Activated naive CD4-positive, alpha-beta T cell (primary cell): ENCODE data around the gene MMP28.
A peak's percentile ranks its signal among the peaks of the same experiment; 100 is the strongest.

Experiments used
- DNase-seq, 4 experiments: peaks; one replicate each; lab custom pipeline; 2025; lab: John Stamatoyannopoulos, UW

MMP28 gene, protein sequence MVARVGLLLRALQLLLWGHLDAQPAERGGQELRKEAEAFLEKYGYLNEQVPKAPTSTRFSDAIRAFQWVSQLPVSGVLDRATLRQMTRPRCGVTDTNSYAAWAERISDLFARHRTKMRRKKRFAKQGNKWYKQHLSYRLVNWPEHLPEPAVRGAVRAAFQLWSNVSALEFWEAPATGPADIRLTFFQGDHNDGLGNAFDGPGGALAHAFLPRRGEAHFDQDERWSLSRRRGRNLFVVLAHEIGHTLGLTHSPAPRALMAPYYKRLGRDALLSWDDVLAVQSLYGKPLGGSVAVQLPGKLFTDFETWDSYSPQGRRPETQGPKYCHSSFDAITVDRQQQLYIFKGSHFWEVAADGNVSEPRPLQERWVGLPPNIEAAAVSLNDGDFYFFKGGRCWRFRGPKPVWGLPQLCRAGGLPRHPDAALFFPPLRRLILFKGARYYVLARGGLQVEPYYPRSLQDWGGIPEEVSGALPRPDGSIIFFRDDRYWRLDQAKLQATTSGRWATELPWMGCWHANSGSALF

DNA sequence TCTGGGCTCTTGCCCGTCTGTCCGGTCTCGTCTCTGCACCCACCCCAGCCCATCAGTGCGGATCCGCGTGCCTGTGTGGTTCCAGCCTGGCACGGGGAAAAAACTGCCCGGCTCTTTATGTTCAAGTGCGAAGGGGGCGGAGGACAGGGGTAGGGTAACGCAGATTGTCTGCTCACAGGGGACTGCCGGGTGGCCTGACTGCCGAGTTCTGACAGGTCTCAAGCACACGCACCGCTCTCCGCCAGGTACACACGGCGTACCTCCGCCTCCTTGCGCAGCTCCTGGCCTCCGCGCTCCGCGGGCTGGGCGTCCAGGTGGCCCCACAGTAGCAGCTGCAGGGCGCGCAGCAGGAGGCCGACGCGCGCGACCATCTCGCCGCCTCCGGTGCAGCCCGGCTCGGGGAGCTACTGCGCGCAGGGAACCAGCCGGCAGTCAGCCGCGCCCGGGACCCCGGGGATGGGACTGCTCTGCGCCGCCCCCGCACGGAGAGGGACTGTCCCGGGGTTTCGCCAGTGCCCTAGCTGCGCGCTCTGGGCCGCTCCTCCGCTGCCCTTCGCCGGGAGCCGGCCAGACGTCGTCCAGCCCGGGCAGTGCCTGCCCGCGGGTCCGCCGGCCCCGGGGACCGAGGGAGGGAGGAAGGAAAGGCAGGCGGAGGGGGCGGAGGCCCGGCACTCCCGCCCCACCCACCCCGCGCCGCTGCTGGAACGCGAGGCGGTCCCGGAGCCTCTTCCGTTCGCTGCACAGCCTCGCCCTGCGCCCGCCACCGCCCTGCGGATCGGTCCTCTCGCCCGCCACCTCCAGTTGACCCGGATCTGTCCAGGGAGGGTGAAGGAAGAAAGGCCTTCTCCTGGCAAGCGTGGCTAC is at the start of gene MMP28:
Gene MMP28, minus strand, starts transcription at position 635 of the 864 bp plus-strand sequence. Its CDS starts 264 bp downstream, at position 371.
- DNase-seq = peak in 2 of 4 experiments; percentile 21 to 41

GRCh38 chr17:35844547-35844946 is 49.1 kb upstream of the MMP28 start:
- DNase-seq = no peak

DNA sequence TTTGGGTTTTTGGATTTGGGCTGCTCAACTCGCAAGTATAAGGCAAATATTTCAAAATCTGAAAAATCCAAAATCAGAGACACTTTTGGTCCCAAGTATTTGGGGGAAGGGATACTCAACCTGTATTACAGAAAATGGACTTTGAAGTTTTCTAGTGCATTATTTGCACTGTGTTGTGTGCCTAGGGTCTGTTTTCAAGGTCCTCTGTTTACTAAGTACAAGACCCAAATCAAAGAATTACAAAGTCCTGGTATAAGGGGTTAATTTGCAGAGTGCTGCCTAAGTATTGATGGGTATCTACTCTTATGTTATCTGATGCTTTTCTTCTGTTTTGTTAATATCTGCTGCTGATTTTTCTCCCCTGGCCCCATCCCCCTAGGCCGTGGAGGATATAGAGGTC is 48.3 kb upstream of the MMP28 start:
- no peak for DNase-seq

DNA sequence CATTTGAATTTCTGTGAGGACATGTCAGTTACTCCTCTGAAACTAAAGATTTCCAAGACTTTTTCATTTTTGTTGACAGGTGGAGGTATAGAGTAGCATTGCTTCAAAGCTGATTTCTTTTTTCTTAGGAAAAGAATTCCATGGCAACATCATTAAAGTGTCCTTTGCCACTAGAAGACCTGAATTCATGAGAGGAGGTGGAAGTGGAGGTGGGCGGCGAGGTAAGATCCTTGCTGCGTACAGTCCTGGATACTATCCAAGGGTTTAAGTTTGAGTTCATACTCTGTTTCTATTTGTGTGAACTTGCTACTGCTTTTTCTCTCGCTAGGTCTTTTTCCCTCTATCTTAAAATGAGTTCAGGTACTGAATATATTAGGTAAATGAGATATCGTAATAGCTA is 46.8 kb upstream of the MMP28 start:
- no peak for DNase-seq

GRCh38 chr17:35841505-35841904 is 46.1 kb upstream of the MMP28 start:
- no peak for DNase-seq

- DNase-seq = no peak
Measured at GRCh38 chr17:35841101-35841500, 45.7 kb upstream of the MMP28 start.

DNA sequence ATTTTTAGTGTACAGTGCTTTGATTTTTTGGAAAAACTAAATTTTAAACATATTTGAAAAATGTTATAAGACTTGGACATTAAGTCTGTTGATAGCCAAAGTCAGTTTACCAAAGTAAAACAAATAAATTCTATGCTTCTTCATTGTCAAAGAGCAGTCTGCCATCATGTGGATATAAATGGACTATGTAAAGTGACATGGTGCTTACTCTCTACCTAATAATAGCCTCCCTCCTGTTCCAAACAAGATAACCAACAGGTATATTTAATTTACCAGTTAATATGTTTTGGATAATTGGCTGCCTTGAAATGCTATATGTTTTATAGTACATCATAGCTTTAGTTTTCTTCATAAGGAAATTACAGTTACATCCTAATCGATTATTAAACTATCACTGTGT is 29.8 kb upstream of the MMP28 start:
- no peak for DNase-seq

- no peak for DNase-seq
Measured at GRCh38 chr17:35821308-35821707, 25.9 kb upstream of the MMP28 start.

GRCh38 chr17:35819455-35819854 is 24.0 kb upstream of the MMP28 start:
- DNase-seq = no peak

GRCh38 chr17:35817196-35817595 is 21.8 kb upstream of the MMP28 start:
- no peak for DNase-seq

DNA sequence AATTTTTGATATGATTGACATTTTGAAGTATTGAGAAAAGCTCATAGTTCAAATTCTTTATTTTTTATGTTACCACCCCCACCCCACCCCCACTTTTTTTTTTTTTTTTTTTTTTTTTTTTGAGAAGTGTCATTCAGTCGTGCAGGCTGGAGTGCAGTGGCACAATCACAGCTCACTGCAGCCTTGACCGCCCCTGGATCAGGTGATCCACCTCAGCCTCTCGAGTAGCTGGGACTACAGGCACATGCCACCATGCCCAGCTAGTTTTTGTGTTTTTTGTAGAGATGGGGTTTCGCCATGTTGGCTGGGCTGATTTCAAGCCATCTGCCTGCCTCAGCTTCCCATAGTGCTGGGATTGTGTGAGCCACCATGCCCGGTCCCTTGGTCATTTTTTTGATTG is 21.3 kb upstream of the MMP28 start:
- no peak for DNase-seq

DNA sequence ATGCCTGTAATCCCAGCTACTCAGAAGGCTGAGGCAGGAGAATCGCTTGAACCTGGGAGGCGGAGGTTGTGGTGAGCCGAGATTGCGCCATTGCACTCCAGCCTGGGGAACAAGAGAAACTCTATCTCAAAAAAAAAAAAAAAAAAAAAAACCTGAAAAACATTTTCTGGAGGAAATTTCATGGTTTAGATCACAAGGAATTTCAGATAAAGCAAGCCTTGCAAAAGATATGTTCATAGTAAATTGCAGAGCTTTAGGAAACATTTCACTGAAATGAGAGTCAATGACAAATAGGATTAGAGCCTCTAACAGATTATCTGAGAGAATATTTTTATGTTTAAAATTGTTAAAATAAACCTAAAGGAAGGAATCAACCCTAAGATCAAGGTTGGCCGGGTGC is 17.0 kb upstream of the MMP28 start:
- DNase-seq = no peak

DNA sequence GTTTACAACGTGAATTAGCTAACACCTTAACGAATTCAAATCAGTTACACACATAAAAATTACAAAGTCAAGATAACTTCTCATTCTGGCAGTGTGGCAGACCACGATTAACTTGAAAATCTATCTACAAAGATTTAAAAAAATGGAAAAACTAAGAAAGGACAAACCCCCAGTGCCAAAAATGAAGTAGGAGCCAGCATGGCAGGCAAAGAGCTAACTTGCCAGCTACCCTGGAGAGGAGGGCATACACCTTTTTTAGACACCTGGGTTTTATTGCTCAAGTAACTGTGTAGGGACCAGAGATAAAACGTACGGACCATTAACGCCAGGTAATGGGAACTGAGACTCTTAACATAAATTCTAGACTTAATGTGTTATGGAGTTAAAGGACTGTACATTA is 16.3 kb upstream of the MMP28 start:
- DNase-seq = no peak

- no peak for DNase-seq
Measured at GRCh38 chr17:35809855-35810461, 14.5 kb upstream of the MMP28 start.

DNA sequence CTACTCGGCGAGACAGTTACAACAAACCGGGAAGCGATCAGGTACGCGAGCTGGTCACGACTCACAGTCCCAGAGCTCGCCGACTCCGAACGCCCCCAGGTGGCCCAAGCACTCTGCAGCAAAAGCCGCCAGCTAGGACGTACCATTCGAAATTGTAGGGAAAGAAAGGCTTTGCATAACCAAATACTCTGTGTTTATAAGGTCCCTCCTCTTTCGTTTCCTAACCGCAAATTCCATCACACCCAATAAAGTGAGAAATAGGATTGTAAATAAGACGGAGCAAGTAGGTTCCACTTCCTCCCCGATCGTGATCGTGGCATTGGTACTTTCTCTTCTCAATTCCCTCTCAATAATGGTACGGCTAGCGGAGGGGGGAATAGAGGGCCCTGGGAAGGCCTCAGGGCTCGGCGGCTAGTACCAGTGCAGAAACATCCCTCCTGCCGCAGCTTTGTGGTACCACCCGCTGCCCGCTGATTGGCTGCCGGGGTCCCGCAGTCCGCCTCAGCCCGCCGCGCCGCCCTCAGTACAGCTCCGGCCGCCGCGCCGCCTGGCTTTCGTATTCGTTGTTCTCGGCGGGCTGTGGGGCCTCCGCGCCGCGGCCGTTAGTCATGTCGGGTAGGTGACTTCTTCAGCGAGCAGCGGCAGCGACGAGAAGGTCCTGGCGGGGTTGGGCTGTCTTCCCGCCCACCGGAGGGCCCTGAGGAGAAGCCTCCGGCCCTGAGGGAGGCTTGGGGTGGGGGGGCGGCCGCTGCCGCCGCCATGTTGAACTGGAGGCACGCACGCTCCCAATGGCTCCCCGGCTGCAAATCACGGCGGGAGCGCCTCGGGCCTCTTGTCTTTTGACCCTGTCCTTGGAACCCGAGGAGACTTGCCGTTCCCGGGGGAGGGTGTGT is 13.8 kb upstream of the MMP28 start, which contains the start of gene TAF15:
Gene TAF15, plus strand, starts transcription at position 523 of the 893 bp plus-strand sequence. Its CDS starts 86 bp downstream, at position 609.
- peak; percentile 80 to 91 (median 86) for DNase-seq

- no peak for DNase-seq
Measured at GRCh38 chr17:35808240-35808961, 13.0 kb upstream of the MMP28 start.

DNA sequence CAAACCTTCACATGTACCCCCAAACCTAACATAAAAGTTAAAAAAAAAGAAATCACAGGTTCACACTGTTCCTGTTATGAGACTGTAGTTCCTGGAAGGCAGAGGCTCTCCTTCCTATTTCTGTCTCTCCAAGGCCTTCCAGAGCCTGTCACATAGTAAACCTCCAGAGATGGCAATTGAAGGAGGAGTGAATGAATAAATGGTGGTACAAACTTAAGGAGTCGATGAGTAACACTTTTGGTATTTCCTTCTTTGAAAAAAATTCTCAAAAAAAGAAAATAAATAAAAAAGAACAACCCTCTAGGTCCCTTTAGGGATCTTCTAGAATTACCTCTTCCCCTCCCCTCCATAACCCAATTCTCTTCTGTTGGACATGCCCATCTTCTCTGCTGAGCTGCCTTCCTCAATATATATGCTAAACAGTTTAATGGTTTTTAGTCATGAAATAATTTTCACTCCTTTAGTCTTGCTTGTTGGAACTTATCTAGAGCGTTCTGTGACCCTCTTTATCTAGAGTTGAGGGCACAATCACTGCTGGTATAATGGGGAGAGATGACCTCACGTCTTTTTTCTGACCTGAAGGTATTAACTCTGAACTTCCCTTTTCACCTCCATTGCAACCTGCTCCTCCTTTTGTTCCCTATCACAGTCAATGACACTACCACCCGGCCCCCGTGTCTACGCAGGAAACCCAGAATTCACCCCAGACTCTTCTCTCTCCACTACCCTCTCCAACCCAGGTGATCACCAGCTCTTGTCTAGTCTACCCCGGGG is 12.1 kb upstream of the MMP28 start:
- DNase-seq = no peak

- DNase-seq = no peak
Measured at GRCh38 chr17:35804658-35805192, 9.3 kb upstream of the MMP28 start.

DNA sequence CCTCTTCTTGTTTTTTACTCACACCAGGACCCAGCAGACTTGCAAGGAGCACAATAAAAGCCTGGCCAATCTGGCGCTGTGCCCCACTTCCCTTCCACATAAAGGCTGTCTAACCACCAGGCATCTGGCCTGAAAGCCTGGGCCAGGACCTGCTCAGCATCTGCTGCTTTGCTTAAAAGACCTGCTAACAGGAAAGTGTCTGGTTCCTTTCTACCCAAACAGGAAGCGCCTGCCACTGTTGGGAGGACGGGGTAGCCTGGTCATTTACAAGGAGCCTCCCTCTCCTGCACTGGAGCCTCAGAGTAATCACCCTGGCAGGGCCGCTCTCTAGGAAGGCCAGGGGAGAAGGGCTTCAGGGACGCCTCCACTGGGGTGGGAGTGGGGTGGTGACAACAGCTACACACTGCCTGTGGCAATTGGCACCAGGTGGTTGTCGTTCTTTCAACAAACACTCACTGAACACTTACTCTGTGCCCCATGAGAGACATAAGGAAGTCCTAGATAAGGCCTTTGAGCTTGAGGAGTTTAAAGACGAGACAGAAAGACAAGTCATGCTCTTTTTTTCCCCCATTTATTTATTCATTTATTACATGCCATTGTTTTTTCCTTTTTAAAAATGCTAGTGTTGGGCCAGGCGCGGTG is 6.3 kb upstream of the MMP28 start:
- peak in 1 of 4 experiments; percentile 34 for DNase-seq
